ENCODE measurements around the gene TMEM240. TPM values are rescaled to one million over a fixed set of nuclear protein-coding genes. Genes with fewer than 3 reads are reported as not detected.
"Not testable (repeated sequence)": the region's sequence is repeated elsewhere in the genome, so short reads cannot be mapped to it uniquely, and the experiment has no call there.

Gene TMEM240
- total RNA-seq, 4 donors from 2014 or later, result 1.0 to 1.7 (median 1.1) TPM; not detected in 1

GRCh38 chr1:1562556-1563195, 22.3 kb upstream of the TMEM240 start:
- Histone ChIP-seq H3K9me3 (no peaks in the 10 kb centered on the region), H3K36me3 (peaks cover 59% of the 10 kb centered on the region), H3K4me1 (peaks cover 19% of the 10 kb centered on the region), H3K4me3 (no peak overlapping the region), H3K27ac (no peak overlapping the region), H3K27me3 (no peaks in the 10 kb centered on the region)
- WGBS, result 100% methylated on average over 1 of the region's 21 CpGs
- no peak for DNase-seq (ENCODE audit: low spot score in 2 of 2)
- TF ChIP-seq EP300 (IDR thresholded peaks at IDR 0.05), result no peak
- no peak for TF ChIP-seq POLR2AphosphoS5 (IDR thresholded peaks at IDR 0.05)
- TF ChIP-seq, protein P1, sequence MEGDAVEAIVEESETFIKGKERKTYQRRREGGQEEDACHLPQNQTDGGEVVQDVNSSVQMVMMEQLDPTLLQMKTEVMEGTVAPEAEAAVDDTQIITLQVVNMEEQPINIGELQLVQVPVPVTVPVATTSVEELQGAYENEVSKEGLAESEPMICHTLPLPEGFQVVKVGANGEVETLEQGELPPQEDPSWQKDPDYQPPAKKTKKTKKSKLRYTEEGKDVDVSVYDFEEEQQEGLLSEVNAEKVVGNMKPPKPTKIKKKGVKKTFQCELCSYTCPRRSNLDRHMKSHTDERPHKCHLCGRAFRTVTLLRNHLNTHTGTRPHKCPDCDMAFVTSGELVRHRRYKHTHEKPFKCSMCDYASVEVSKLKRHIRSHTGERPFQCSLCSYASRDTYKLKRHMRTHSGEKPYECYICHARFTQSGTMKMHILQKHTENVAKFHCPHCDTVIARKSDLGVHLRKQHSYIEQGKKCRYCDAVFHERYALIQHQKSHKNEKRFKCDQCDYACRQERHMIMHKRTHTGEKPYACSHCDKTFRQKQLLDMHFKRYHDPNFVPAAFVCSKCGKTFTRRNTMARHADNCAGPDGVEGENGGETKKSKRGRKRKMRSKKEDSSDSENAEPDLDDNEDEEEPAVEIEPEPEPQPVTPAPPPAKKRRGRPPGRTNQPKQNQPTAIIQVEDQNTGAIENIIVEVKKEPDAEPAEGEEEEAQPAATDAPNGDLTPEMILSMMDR (IDR thresholded peaks at IDR 0.05), result no peak
- TF ChIP-seq POLR2A (IDR thresholded peaks at IDR 0.05), result no peak

DNA sequence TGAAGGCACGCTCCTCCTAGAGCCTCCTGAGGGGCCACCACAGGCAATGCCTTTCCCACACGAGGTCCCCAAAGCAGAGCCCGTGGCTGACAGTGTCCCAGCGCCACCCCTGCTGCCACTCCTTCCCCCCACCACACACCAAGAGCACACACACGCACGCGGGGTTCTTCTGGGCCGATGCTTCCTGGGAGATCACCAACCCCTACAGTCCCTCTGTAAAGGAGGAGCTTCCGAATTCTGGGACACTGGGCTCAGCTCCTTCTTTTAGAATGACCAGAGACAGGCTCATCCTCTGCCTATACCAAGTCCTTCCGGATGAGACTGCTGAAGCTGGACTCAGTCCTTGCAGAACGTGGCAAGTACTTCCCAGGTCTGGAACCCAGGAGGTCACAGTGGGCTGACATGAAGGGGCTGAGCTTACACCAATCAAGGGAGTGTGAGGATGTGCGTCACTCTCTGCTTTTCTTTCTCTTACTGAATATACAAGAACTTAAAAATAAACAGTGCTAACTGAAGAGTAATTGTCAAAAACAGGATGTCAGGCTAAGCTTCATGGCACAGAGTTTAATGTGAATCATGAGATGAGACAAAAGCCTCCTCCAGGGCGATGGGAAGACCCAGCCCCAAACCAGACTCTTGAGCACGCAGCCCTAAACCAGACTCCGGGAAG, 21.5 kb upstream of the TMEM240 start:
- no peak for DNase-seq (ENCODE audit: low spot score in 2 of 2)
- H3K36me3 ChIP-seq, result peaks cover 59% of the 10 kb centered on the region
- H3K4me3 ChIP-seq, result no peak overlapping the region
- H3K27ac ChIP-seq, result no peak overlapping the region
- H3K27me3 ChIP-seq, result no peaks in the 10 kb centered on the region
- WGBS, result 87% methylated on average over 12 of the region's 15 CpGs
- H3K4me1 ChIP-seq, result peaks cover 11% of the 10 kb centered on the region
- H3K9me3 ChIP-seq, result no peaks in the 10 kb centered on the region
- TF ChIP-seq POLR2AphosphoS5 (IDR thresholded peaks at IDR 0.05) (no peak), POLR2A (IDR thresholded peaks at IDR 0.05) (no peak), EP300 (IDR thresholded peaks at IDR 0.05) (no peak)
- TF ChIP-seq, protein P1 (IDR thresholded peaks at IDR 0.05), result no peak

- peaks cover 51% of the 10 kb centered on the region for H3K36me3 ChIP-seq
Measured at GRCh38 chr1:1560178-1560577, 19.8 kb upstream of the TMEM240 start.

GRCh38 chr1:1559066-1559465, 18.6 kb upstream of the TMEM240 start:
- H3K9me3 ChIP-seq, result no peaks in the 10 kb centered on the region
- no peak for DNase-seq (ENCODE audit: low spot score in 2 of 2)
- no peaks in the 10 kb centered on the region for H3K27me3 ChIP-seq
- TF ChIP-seq POLR2AphosphoS5 (IDR thresholded peaks at IDR 0.05) (no peak), EP300 (IDR thresholded peaks at IDR 0.05) (no peak), POLR2A (IDR thresholded peaks at IDR 0.05) (no peak)
- TF ChIP-seq, protein P1 (IDR thresholded peaks at IDR 0.05), result no peak
- H3K4me3 ChIP-seq, result no peak overlapping the region
- peaks cover 40% of the 10 kb centered on the region for H3K36me3 ChIP-seq
- H3K27ac ChIP-seq, result no peak overlapping the region
- peaks cover 8% of the 10 kb centered on the region for H3K4me1 ChIP-seq
- WGBS, result 79% methylated on average over 17 of the region's 17 CpGs

More at GRCh38 chr1:1560178-1560577, 19.8 kb upstream of the TMEM240 start:
- Histone ChIP-seq H3K27ac (no peak overlapping the region), H3K4me1 (peaks cover 1% of the 10 kb centered on the region), H3K9me3 (no peaks in the 10 kb centered on the region), H3K4me3 (no peak overlapping the region), H3K27me3 (no peaks in the 10 kb centered on the region)
- DNase-seq (ENCODE audit: low spot score in 2 of 2), result no peak
- TF ChIP-seq EP300 (IDR thresholded peaks at IDR 0.05), result no peak
- TF ChIP-seq POLR2A (IDR thresholded peaks at IDR 0.05), result no peak
- no peak for TF ChIP-seq POLR2AphosphoS5 (IDR thresholded peaks at IDR 0.05)
- TF ChIP-seq, protein P1 (IDR thresholded peaks at IDR 0.05), result no peak
- 89% methylated on average over 5 of the region's 9 CpGs for WGBS

DNA sequence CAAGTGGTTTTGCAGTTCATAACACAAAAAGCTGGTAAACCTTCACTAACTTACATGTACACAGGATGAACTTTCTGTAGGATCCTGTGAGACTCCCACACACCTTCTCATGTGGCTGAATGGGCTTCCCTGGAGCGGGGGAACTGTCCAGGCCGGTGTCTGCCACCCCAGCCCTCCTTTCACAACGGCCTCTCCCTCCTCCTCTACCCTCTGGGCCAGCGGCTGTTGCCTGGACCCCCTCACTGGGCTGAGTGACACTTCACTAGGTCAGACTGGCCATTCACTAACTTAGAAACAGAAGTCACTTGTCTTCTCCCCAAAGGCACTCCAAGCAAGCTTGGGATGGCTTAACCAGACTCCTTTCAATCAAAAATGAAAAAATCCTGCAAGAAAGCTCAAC, 18.2 kb upstream of the TMEM240 start:
- WGBS, result 64% methylated on average over 4 of the region's 4 CpGs
- H3K27ac ChIP-seq, result no peak overlapping the region
- DNase-seq (ENCODE audit: low spot score in 2 of 2), result no peak
- peaks cover 8% of the 10 kb centered on the region for H3K4me1 ChIP-seq
- peaks cover 35% of the 10 kb centered on the region for H3K36me3 ChIP-seq
- no peaks in the 10 kb centered on the region for H3K9me3 ChIP-seq
- TF ChIP-seq, protein P1 (IDR thresholded peaks at IDR 0.05), result no peak
- TF ChIP-seq POLR2AphosphoS5 (IDR thresholded peaks at IDR 0.05), result no peak
- TF ChIP-seq EP300 (IDR thresholded peaks at IDR 0.05), result no peak
- no peak for TF ChIP-seq POLR2A (IDR thresholded peaks at IDR 0.05)
- no peak overlapping the region for H3K4me3 ChIP-seq
- no peaks in the 10 kb centered on the region for H3K27me3 ChIP-seq

DNA sequence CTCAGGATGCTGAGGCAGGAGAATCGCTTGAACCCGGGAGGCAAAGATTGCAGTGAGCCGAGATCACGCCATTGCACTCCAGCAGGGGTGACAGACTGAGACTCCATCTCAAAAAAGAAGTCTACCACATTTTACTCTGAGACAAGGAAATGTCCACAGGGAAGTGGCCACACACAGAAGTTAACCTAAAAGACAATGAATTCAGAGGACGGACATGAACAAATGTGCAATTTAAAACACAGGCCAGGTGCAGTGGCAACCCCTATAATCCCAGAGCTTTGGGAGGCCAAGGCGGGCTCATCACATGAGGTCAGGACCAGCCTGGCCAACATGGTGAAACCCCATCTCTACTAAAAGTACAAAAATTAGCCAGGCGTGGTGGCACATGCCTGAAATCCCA, 17.3 kb upstream of the TMEM240 start:
- H3K27ac ChIP-seq; DNase-seq (ENCODE audit: low spot score in 2 of 2); H3K4me1 ChIP-seq; H3K9me3 ChIP-seq; H3K27me3 ChIP-seq; H3K4me3 ChIP-seq: not testable (repeated sequence)
- WGBS, result 93% methylated on average over 7 of the region's 7 CpGs
- peaks cover 26% of the 10 kb centered on the region for H3K36me3 ChIP-seq

- peaks cover 19% of the 10 kb centered on the region for H3K36me3 ChIP-seq
- not testable (repeated sequence) for H3K9me3 ChIP-seq; H3K4me3 ChIP-seq; H3K4me1 ChIP-seq; H3K27ac ChIP-seq; DNase-seq (ENCODE audit: low spot score in 2 of 2); H3K27me3 ChIP-seq
- 90% methylated on average over 11 of the region's 11 CpGs for WGBS
Measured at GRCh38 chr1:1556961-1557360, 16.5 kb upstream of the TMEM240 start.
